Measurements from ENCODE around the gene HEATR5A.

DNA sequence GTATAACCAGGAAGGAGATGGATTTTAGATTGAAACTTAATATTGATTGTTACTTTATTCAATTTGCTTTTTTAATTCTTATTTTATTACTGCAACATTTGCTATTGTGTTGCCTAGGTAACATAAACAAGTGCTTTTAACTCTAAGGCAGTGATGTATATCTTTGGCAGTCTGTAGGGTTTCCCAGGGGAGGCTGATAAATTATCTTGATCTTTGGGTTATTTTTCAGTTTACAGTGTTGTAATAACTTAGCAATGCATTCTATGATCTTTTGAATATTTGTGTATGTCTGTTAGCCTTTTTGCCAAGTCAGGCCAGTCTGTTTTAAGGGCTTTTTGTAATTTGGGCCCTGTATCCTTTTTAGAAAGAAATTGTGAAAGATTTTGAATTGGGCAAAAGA lies 44.8 kb upstream of the HEATR5A start:
- TF ChIP-seq, protein P1, sequence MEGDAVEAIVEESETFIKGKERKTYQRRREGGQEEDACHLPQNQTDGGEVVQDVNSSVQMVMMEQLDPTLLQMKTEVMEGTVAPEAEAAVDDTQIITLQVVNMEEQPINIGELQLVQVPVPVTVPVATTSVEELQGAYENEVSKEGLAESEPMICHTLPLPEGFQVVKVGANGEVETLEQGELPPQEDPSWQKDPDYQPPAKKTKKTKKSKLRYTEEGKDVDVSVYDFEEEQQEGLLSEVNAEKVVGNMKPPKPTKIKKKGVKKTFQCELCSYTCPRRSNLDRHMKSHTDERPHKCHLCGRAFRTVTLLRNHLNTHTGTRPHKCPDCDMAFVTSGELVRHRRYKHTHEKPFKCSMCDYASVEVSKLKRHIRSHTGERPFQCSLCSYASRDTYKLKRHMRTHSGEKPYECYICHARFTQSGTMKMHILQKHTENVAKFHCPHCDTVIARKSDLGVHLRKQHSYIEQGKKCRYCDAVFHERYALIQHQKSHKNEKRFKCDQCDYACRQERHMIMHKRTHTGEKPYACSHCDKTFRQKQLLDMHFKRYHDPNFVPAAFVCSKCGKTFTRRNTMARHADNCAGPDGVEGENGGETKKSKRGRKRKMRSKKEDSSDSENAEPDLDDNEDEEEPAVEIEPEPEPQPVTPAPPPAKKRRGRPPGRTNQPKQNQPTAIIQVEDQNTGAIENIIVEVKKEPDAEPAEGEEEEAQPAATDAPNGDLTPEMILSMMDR (IDR thresholded peaks at IDR 0.05), result no peak
- TF ChIP-seq RAD21 (IDR thresholded peaks at IDR 0.05; ENCODE audit: low read length) (no peak), RXRA (IDR thresholded peaks at IDR 0.05; ENCODE audit: borderline replicate concordance, low read depth) (no peak), MEF2A (IDR thresholded peaks at IDR 0.05; ENCODE audit: borderline replicate concordance, low read depth) (no peak)
